HG03097 (cell line): ENCODE data around the gene ZP4.

Experiments
- ATAC-seq: cut with Tn5 transposase; IDR thresholded peaks from one replicate; pipeline ENCODE4 v1.9.1; 2021; ENCODE audit not compliant: unreplicated experiment, low FRiP score

Gene ZP4

DNA sequence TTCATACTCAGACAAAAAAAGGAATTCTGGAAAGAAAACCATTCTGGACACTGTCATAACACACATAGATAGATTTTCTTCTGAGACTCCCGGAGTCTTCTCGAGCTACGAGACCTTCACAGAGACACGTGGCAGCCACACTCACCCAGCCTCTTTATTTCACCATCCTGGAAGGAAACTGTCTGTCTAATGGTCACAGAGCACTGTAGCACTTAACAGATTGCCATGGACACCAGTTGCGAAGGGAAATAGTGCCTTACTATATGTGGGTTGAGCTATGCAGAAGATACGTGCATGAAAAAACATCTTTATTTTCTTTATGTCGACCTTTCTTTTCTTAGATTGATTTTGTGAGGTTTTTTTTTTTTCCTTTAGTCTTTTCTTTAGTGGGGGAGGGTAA is 57.9 kb downstream of the ZP4 start:
- no peak for ATAC-seq
